Ureter (tissue), 1 donor: Measurements from ENCODE around the gene GATC. TPM values are rescaled to one million over a fixed set of nuclear protein-coding genes. Genes with fewer than 3 reads are reported as not detected.

Experiments
- DNase-seq: peaks from one replicate; pipeline ENCODE4 v3.0.0-alpha.2; 2020; ENCODE audit warnings: low spot score
- total RNA-seq: library from RNA; stranded (reverse); gene quantifications from one replicate; pipeline ENCODE4 v1.2.4, GENCODE V29; 2023
- donor health status: DM: yes; HTN: yes; CAD: no.

The GATC gene, protein sequence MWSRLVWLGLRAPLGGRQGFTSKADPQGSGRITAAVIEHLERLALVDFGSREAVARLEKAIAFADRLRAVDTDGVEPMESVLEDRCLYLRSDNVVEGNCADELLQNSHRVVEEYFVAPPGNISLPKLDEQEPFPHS
- total RNA-seq: 22.5 TPM

DNA sequence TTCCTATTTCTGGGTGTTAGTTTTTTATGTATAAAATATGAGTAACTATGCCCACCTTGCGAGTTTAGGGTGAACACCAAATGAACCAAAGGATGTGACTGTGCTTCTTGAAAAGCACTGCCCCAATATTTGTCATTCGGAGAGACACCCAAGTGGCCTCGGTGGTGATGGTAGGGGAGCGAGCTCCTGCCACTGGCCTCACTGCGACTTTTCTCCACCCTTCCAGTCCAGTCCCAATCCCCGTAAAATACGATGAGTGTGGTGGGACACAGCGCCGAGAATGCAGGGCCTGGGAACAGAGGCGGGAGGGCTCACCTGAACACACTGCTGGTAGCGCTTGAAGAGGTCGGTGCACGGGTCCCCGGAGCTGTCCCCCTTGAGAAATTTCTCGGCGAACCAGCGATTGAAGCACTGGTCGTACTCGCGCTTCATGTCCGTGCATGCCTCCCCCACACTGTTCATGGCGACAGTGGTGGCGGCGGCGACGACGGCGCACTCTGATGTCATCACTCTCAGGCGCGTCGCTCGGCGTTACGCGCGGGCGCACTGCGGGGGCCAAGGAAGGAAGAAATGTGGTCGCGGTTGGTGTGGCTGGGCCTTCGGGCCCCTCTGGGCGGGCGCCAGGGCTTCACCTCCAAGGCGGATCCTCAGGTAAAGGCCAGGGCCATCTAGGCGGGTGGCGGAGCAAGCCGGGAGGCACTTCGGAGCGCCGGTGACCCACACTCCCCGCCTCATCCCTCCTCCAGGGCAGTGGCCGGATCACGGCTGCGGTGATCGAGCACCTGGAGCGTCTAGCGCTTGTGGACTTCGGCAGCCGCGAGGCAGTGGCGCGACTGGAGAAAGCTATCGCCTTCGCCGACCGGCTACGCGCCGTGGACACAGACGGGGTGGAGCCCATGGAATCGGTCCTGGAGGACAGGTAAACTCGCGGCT lies at the start of gene GATC, which contains the start of gene TRIAP1:
Gene GATC (plus strand): TSS at position 534 of the 933 bp plus-strand sequence. CDS start 37 bp downstream, at position 571.
Gene TRIAP1 (minus strand): TSS at position 474 of the 933 bp plus-strand sequence. CDS start 12 bp downstream, at position 462.
- peak; percentile 88 for DNase-seq

DNA sequence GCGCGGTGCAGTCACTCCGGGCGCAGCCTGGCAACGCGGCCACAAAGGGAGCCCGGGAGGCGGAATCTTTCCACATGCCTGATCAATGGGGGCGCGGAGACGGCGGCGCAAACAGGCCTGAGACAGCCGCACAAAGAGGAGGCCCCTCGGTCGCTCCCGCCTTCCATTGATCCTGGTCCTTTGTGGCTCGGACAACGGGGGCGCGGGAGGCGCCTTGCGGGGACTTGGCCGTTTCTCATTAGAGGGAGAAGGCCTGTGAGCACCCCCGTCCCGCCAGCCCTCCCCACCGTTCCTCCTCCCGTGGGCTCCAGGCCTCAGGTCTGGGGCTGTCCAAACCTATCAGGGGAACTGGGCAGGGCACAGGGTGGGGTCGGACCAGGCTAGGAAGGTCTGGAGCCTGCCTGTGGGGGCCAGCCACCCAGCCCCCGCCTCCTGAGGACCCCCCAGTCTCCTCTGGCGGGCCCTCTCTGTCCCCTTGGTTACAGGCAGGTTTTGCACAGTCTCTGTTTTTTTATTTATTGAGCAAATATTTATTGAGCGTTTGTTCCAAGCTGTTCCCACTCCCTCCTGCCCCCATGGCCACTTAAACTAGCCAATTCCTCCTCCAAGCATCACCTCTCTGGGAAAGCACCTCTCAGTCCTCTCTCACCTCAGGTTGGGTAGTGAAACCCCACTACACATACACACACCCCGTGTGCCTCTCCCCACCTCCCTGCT lies 48.3 kb upstream of the GATC start:
- no peak for DNase-seq

DNA sequence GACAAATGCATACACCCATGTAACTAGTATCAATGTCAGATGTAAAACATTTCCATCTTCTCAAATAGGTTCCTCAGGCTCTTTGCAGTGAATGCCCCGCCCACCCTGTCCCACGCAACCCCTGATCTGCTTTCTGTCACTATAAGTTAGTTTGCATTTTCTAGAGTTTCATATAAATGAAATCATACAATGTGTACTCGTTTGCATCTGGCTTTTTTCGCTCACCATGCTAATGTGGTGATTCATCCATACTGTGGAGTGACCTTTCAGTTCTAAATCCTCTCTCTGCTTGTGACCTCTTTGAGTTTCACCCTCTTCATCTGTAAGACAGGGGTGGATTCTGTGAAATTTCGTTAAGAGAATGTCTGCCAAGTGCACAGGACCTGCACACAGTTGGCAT lies 46.7 kb upstream of the GATC start:
- DNase-seq: no peak

DNA sequence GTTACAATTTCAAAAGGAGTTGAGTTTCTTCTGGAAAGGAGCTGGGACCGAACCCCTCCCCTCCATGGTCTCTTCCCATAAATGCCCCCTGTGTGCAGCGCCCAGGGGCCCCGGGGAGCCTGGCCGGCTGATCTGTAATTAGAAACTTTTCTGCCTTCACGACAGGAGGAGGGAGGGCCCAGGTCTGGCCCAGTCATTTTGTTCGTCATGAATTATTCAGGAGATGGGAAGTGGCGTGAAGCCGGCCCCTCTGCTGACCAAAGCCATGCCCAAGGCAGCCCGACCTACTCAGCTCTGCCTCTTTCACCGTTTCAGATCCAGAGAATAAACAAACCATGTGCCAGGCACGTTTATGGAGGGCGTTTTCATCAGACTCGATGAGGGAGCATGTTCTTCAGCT lies 44.0 kb upstream of the GATC start:
- no peak for DNase-seq

DNA sequence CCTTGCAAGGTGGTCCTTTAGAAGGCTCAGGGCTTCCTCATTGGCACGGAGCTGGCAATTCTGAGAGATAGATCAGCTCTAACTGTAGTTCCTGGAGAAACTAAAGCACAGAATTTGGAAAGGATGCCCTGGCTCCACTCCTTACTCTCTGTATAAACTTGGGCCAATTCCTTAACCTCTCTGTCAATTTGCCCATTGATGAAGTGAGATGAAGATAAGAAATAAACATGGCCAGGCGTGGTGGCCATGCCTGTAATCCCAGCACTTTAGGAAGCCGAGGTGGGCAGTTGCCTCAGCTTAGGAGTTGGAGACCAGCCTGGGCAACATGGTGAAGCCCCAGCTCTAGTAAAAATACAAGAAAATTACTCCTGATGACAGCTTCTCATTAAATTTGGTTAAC lies 42.4 kb upstream of the GATC start:
- DNase-seq: no peak

DNA sequence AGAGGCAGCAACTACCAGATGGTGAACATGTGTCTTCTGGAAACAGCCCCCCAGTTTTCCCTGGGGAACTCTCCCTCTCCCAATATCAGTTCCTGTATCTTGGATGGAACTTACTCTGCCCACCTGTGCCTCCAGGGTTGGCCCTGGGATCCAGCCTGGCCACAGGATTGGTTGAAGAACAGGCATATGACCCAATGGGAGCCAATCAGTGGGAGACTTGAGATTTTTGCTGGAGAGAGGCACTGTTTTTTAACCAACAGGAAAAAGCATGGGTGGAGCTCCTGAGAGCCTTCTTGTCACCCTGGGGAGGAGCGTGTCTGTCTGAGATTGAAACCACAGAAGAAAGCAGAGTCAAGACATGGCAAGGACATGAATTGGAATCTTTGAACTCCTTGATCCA lies 42.0 kb upstream of the GATC start:
- DNase-seq: no peak

DNA sequence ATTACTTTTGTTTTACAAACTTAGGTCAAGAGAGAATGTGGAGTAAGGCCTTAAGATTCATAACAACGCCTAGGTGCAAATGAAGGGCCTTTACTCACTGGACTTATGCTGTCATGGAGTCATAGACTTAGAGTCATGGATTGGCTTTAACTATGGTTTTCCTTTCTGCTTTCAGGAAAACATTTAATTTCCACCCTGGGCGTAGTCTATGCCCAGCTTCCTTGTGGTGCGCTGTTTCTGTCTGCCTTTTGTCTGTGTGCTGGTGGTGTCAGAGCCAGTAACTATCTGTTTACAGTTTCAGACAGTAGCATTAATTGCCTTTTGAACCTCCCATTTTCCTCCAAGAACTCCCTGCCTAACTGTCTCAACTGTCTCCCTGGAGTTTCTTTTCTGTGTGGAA lies 40.2 kb upstream of the GATC start:
- DNase-seq: no peak

DNA sequence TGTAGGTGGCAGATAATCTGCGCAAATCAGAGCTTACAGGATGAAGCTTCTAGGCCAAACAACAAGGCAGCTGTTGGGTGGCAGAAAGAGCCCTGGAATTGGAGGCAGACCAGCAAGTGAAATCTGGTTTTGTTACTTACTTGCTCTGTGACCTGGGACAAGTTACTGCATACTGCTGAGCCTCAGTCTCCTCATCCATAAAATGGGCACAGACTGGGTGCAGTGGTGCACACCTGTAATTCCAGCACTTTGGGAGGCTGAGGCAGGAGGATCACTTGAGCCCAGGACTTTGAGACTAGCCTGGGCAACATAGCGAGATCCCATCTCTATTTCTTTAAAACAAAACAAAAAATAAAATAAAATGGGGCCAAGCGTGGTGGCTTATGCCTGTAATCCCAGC lies 39.7 kb upstream of the GATC start:
- no peak for DNase-seq

DNA sequence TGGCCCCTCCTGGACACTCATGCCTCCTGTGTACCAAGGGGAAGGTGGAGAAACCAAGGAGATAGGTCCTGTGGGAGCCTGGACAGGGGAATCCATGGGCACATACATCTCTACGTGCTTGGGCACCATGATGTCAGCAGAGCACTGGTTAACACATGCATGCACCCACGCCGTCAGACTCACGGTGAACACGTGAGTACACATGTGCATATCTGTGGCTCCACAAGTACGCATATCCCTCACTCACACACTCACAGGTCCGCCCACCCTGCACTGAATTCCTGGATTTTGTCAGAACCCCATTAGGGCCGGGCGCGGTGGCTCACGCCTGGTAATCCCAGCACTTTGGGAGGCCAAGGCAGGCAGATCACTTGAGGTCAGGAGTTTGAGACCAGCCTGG lies 37.5 kb upstream of the GATC start:
- no peak for DNase-seq

DNA sequence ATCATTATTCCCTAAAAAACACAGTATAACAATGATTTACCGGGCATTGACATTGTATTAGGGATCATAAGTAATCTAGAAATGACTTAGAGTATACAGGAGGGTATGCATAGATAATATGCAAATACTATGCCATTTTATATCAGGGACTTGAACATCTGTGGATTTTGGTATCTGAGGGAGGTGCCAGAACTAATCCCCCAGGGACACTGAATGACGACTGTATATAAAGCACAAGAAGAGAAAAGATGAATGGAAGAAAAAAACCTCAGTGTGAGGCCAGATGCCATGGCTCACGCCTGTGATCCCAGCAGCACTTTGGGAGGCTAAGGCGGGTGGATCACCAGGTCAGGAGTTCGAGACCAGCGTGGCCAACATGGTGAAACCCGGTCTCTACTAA lies 33.8 kb upstream of the GATC start:
- DNase-seq: no peak

DNA sequence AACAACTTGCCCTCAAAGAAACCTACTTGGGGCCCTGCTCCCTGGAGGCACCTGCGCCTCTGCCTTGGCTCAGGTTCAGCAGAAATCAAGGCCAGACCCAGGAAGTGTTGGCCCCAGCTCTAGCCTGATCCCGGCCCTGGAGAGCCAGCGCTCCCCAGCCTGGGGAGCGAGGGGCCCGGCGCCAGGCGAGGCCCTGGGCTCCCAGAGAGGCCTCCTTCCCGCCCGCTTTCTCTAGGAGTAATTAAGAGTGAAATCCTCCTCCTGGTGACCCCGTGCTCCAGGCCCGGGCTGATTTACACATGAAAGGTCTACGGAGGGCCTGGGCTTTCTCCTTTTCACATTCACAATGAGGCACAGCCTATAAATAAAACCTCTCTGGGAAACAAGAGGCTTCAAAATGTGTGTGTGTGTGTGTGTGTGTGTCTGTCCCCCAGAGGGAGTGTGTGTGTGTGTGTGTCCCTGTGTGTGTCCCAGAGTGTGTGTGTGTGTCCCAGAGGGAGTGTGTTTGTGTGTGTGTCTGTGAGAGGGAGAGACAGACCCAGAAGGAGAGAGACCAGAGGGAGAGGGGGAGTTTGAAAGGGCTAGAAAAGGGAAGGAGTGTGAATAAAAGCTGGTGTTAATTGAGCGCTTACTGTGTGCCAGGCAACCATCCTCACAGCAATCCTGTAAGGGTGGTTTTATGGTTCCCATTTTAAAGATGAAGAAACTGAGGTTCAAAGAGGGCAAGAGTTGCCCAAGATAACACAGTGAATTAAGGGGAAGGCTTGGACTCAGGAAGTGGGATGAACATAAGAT lies 32.1 kb upstream of the GATC start:
- no peak for DNase-seq

DNA sequence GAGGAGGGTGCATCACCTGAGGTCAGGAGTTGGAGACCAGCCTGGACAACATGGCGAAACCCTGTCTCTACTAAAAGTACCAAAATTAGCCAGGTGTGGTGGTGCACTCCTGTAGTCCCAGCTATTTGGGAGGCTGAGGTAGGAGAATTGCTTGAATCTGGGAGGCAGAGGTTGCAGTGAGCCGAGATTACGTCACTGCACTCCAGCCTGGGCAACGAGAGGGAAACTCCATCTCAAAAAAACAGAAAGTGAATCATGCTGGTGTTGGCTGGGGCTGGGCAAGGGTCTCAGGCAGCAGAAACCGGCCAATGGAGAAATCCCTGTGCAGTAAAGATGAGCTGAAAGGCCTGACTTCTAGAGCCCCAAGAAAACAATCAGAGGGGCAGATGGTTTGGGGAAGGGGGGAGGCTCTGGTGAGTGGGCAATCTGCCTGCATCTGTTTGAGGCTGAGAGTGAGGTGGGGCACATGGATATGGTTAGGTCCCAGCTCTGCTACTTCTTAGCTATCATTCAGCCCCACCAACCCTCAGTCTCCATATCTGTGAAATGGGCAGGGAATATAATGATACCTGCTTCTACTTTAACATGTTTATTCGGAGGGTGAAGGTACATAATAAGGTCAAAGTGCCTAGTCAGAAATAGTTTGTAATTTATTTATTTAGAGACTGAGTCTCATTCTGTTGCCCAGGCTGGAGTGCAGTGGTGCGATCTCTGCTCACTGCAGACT lies 29.6 kb upstream of the GATC start:
- DNase-seq: no peak

DNA sequence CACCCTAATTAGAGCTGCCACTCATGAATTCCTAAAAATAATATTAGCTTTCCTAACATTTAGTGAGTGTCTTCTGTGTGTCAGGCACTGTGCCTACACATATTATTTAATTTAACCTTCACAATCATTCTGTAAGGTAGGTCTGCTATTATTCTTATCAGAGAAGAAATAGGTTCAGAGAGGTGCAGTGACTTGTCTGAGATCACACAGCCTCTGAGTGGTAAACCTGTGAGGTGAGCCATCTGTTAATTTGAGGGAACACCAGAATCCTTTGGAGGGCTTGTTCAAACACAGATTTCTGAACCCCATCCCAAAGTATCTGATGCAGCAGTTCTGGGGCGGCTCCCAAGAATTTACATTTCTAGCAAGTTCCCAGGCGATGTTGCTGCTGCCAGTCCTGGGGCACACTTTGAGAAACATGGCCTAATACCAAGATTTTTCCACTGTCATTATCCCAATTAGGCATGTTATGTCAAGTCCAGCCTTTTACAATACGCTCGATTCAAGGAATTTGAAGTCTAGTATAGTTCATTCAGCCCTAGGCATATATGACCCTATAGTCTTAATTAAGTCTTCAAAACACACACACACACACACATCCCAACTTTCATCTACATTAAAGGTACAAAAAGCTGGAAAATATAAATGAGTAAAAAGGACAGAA lies 28.2 kb upstream of the GATC start:
- no peak for DNase-seq

DNA sequence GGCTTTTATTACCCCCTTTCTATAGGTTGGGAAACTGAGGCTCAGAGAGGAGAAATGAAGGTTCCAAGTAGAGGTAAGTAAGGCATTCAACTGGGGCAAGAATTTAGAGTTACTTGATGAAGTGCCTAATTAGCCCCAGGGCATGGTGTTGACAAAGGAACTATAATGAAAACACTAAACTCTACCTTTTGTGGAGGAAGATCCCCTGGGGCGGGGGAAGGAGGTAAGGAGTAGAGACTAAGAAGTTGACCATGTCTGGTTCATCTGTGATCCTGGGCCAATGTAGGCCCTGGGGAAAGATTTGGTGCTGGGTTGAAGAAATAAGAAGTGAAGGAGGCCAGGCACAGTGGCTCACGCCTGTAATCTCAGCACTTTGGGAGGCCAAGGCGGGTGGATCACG lies 24.5 kb upstream of the GATC start:
- DNase-seq: no peak

DNA sequence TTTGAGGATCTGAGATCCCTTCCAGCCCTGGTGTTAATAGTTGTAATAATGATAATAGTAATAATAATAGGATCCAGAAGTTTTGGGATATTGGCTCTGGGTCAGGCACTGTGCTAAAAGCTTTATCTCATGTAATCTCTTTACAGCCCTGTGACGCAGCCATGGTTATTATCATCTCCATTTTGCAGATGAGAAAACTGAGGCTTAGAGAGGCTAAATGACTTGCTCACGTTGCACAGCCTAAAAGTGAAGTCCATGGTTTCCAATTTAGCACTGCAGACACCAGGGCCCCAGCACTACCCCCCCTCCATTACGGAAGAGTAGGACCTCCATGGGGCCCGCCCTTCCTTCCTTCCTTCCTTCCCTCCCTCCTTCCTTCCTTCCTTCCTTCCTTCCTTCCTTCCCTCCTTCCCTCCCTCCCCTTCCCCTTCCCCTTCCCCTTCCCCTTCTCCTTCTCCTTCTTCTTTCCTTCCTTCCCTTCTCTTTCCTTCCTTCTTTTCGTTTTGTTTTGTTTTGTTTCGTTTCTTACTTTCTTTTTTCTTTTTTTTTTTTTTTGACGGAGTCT lies 23.3 kb upstream of the GATC start:
- DNase-seq: no peak

DNA sequence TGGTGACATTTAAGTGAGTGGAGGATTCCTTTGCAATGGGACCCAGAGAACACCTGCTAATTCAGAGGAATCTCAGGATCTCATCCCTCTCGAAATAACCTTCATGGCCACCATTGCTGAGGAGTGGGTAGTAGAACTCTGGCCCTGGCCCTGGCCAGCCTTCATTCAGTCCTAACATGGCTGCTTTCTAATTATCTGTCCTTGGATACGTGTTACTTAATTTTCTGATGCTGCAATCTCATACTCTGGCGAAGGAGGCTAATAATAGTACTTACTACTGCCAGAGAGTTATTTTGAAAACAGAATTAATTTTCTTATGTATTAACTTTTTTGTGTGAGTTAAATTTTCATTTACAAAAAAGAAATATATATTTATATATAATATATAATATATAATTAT lies 20.4 kb upstream of the GATC start:
- no peak for DNase-seq

DNA sequence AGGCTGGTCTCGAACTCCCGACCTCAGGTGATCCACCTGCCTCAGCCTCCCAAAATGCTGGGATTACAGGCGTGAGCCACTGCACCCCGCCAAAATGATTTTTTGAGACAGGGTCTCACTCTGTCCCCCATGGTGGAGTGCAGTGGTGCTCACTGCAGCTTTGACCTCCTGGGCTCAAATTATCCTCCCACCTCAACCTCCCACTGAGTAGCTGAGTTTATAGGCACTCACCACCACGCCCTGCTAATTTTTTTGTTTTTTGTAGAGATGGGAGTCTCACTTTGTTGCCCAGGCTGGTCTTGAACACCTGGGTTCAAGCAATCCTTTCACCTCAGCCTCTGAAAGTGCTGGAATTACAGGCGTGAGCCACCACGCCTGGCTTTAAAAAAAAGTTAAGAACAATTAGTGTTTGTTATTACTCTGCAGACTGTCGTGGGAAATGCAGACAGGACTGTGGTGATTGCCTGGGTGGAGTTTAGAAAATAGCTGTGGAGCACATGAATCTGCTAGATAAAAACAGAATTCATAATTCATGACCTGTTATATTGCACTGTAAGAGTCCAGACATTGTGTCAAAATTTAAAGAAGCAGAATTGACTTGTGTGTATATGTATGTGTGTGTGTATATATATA lies 17.5 kb upstream of the GATC start:
- no peak for DNase-seq

DNA sequence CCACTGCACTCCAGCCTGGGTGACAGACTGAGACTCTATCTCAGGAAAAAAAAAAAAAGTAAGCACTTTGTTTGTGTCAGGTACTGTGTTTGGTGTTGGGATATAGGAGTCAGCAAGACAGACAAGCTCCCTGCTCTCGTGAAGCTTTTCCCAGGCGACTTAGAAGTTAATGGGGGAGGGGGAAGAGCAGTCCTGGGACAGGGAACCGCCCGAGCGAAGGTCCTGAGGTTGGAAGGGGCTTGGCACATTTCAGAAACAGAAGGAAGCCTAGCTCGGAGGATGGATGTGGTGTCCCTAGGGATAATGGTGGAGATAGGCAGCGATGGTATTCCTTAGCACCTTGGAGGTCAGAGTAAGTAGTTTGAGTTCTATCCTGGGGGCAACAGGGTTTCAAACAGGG lies 16.9 kb upstream of the GATC start:
- DNase-seq: no peak

DNA sequence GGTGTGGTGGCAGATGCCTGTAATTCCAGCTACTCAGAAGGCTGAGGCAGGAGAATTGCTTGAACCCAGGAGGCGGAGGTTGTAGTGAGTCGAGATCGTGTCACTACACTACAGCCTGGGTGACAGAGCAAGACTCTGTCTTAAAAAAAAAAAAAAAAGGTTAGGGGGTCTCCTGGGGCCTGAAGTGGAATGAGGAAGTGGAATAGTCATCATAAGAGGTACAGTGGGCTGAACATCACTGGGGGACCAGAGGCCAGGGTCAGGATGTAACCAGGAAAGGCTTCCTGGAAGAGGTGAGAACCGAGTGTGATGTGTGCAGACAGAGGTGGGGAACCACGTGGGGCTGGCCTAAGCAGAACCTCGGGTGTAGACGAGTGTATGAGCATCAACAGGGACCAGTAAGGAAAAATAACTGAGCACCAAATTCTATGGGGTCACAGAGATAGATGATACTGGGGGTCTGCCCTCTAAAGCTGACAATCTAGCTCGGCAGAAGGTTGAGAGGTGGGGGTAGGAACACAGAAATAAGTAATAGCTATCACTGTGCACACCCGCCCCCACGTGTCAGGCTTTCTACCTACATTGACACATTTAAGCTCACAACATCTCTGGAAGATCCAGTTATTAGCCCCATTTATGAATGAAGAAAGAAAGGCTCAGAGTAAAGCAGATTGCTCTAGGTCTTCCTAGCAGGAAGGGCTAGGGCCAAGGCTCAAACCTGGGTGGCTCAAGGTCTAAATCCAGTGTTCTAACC lies 13.3 kb upstream of the GATC start:
- no peak for DNase-seq
